Hepatocyte (in vitro differentiated cells): Measurements from ENCODE around the gene POU2F2.

Source experiments
- EZH2 ChIP-seq: fragments of 200-600 bp; sonication (generic); IDR thresholded peaks from 2 replicates; pipeline ENCODE4 v1.6.1; 2016; ENCODE audit warnings: antibody characterized with exemption, mild to moderate bottlenecking, borderline replicate concordance
- EZH2phosphoT487 ChIP-seq: fragments of 200-600 bp; sonication (generic); IDR thresholded peaks from one replicate; pipeline ENCODE4 v1.6.1; 2018; ENCODE audit warnings: antibody characterized with exemption, mild to moderate bottlenecking, low read depth, moderate library complexity; ENCODE audit not compliant: unreplicated experiment, severe bottlenecking
- TF ChIP-seq, protein P1 (sequence below): fragments of 200-600 bp; sonication (generic); IDR thresholded peaks from 2 replicates; pipeline ENCODE4 v1.5.1; 2016; ENCODE audit warnings: antibody characterized with exemption, mild to moderate bottlenecking; ENCODE audit not compliant: poor library complexity

DNA sequence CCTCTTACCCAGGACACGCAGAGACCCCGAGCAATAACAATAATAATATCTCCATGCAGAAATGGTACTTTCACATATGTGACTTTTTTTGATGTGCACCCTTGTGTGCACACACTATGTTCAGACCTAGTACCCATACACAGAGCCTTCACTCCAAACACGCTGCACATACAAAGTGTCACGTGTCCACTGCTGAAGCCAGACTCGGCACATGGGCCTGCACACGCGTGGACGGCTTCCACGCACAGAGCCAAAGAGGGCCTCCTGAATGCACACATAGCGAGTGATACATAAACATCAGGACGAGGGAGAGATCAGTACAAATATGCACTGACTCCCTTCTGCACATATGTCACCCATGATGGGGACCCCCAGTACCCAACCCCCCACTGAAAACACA is 41.9 kb upstream of the POU2F2 start:
- TF ChIP-seq, protein P1, sequence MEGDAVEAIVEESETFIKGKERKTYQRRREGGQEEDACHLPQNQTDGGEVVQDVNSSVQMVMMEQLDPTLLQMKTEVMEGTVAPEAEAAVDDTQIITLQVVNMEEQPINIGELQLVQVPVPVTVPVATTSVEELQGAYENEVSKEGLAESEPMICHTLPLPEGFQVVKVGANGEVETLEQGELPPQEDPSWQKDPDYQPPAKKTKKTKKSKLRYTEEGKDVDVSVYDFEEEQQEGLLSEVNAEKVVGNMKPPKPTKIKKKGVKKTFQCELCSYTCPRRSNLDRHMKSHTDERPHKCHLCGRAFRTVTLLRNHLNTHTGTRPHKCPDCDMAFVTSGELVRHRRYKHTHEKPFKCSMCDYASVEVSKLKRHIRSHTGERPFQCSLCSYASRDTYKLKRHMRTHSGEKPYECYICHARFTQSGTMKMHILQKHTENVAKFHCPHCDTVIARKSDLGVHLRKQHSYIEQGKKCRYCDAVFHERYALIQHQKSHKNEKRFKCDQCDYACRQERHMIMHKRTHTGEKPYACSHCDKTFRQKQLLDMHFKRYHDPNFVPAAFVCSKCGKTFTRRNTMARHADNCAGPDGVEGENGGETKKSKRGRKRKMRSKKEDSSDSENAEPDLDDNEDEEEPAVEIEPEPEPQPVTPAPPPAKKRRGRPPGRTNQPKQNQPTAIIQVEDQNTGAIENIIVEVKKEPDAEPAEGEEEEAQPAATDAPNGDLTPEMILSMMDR = no peak
- TF ChIP-seq EZH2phosphoT487 (no peak), EZH2 (no peak)
